RPMI7951 (cell line): ENCODE measurements around the gene QRFPR. TPM values are rescaled to one million over a fixed set of nuclear protein-coding genes. Genes with fewer than 3 reads are reported as not detected.
"Not testable (repeated sequence)": the region's sequence is repeated elsewhere in the genome, so short reads cannot be mapped to it uniquely, and the experiment has no call there.

ENCODE experiments used
- DNase-seq: peaks from one replicate; pipeline ENCODE4 v3.0.0-alpha.2; 2012; ENCODE audit warnings: low read depth
- total RNA-seq: library from RNA; depleted of rRNA; stranded (reverse); fragments of >200 nt; shearing (Covaris generic); gene quantifications from 2 replicates; pipeline ENCODE4 v1.2.3, GENCODE V29; 2014; rRNA removed

Gene QRFPR
- total RNA-seq = not detected in 2 replicates

- no peak for DNase-seq
Observed at GRCh38 chr4:121380776-121381462, at the start of gene QRFPR. Gene QRFPR, minus strand, starts transcription at chr4:121381018. Its CDS starts 371 bp downstream, at chr4:121380647.

- DNase-seq = peak; percentile 15
Observed at GRCh38 chr4:121428721-121429120, 47.9 kb upstream of the QRFPR start.

GRCh38 chr4:121421594-121421993 is 40.8 kb upstream of the QRFPR start:
- DNase-seq = no peak

GRCh38 chr4:121411151-121411744 is 30.4 kb upstream of the QRFPR start:
- DNase-seq = no peak

GRCh38 chr4:121408567-121408966 is 27.7 kb upstream of the QRFPR start:
- DNase-seq = not testable (repeated sequence)

GRCh38 chr4:121400632-121401031 is 19.8 kb upstream of the QRFPR start:
- DNase-seq = no peak

- DNase-seq = no peak
Observed at GRCh38 chr4:121397941-121398601, 17.3 kb upstream of the QRFPR start.

- DNase-seq = no peak
Observed at GRCh38 chr4:121397434-121397833, 16.6 kb upstream of the QRFPR start.

GRCh38 chr4:121392426-121393086 is 11.7 kb upstream of the QRFPR start:
- no peak for DNase-seq

GRCh38 chr4:121390335-121390734 is 9.5 kb upstream of the QRFPR start:
- no peak for DNase-seq

- no peak for DNase-seq
Observed at GRCh38 chr4:121379276-121379675, 1.5 kb downstream of the QRFPR start.

- no peak for DNase-seq
Observed at GRCh38 chr4:121377076-121377475, 3.7 kb downstream of the QRFPR start.

- no peak for DNase-seq
Observed at GRCh38 chr4:121376556-121376955, 4.3 kb downstream of the QRFPR start.

GRCh38 chr4:121376097-121376496 is 4.7 kb downstream of the QRFPR start:
- no peak for DNase-seq

GRCh38 chr4:121375262-121375661 is 5.6 kb downstream of the QRFPR start:
- DNase-seq = no peak

GRCh38 chr4:121373841-121374240 is 7.0 kb downstream of the QRFPR start:
- no peak for DNase-seq

- DNase-seq = peak; percentile 28
Observed at GRCh38 chr4:121370729-121371325, 10.0 kb downstream of the QRFPR start.

- DNase-seq = no peak
Observed at GRCh38 chr4:121360495-121360894, 20.3 kb downstream of the QRFPR start.

GRCh38 chr4:121358473-121358872 is 22.3 kb downstream of the QRFPR start:
- peak; percentile 20 for DNase-seq

GRCh38 chr4:121353213-121353612 is 27.6 kb downstream of the QRFPR start:
- peak; percentile 4 for DNase-seq

GRCh38 chr4:121344098-121344497 is 36.7 kb downstream of the QRFPR start:
- DNase-seq = no peak

GRCh38 chr4:121340247-121340646 is 40.6 kb downstream of the QRFPR start:
- no peak for DNase-seq
